Endothelial cell of umbilical vein (primary cell): Measurements from ENCODE around the gene NBL1. TPM values are rescaled to one million over a fixed set of nuclear protein-coding genes. Genes with fewer than 3 reads are reported as not detected.

Experiments
- BruUV-seq: library from RNA; stranded (reverse); fragments of 400-500 nt; replicated peaks from 2 replicates; lab custom pipeline; 2021; lab: Mats Ljungman, UMichigan
- CTCF ChIA-PET: fragments of 300-600, 350-600 bp; sonication (Branson Sonifier 250); formaldehyde crosslinking; loops from one replicate; lab custom pipeline; 2021; ENCODE audit warnings: antibody characterized with exemption, inconsistent platforms; lab: Charles Lee
- POLR2A ChIA-PET: fragments of 300-600, 350-600 bp; sonication (Branson Sonifier 250); formaldehyde crosslinking; loops from one replicate; lab custom pipeline; 2021; ENCODE audit warnings: antibody characterized with exemption, inconsistent platforms; lab: Charles Lee
- DNase-seq: peaks from one replicate; pipeline ENCODE4 v3.0.0-alpha.2; 2011; ENCODE audit warnings: low read depth, low spot score
- FAIRE-seq: peaks from 2 replicates; lab custom pipeline; 2011; peaks lifted over from hg19 to GRCh38; lab: Jason Lieb, UNC
- H2AFZ ChIP-seq: 2 replicates; pipeline ENCODE4 v1.6.0; 2012; ENCODE audit warnings: low read depth, low read length, control low read depth, inconsistent platforms
- H3K27ac ChIP-seq: 2 replicates; pipeline ENCODE4 v1.5.1; 2011; ENCODE audit warnings: low read depth, mild to moderate bottlenecking, control low read depth, low read length, moderate library complexity; ENCODE audit not compliant: insufficient read depth
- H3K27me3 ChIP-seq, 2 experiments: 2 replicates each; pipeline versions ENCODE4 v1.6.0 to v1.6.1; 2011; ENCODE audit warnings: low read length in 2 of 2, mixed read lengths in 1 of 2; ENCODE audit not compliant: control insufficient read depth in 2 of 2, insufficient read depth in 2 of 2
- H3K36me3 ChIP-seq, 2 experiments: 2 replicates in 1 of 2; 3 replicates in 1 of 2; pipeline ENCODE4 v1.5.1; 2011; ENCODE audit warnings: low read length in 2 of 2, mild to moderate bottlenecking in 1 of 2, moderate library complexity in 1 of 2; ENCODE audit not compliant: control insufficient read depth in 2 of 2, insufficient read depth in 2 of 2; ENCODE audit errors: extremely low read depth in 1 of 2
- H3K4me1 ChIP-seq: 3 replicates; pipeline ENCODE4 v1.5.1; 2011; ENCODE audit warnings: mild to moderate bottlenecking, low read length; ENCODE audit not compliant: control insufficient read depth, insufficient read depth; ENCODE audit errors: extremely low read depth
- H3K4me2 ChIP-seq: 2 replicates; pipeline ENCODE4 v1.6.1; 2011; ENCODE audit warnings: low read length, control low read depth, mixed read lengths; ENCODE audit not compliant: insufficient read depth
- H3K4me3 ChIP-seq, 3 experiments: fragments of 200-600 bp in 1 of 3; sonication (generic), shearing (Covaris generic) in 1 of 3; replicated peaks in 1 of 3; 2 replicates each; pipeline ENCODE4 v1.5.1; 2011 to 2016; ENCODE audit warnings: control low read depth in 3 of 3, low read length in 3 of 3, mild to moderate bottlenecking in 2 of 3, inconsistent platforms in 1 of 3, low read depth in 1 of 3, moderate library complexity in 1 of 3; ENCODE audit not compliant: insufficient read depth in 1 of 3
- H3K79me2 ChIP-seq: 2 replicates; pipeline ENCODE4 v1.6.0; 2012; ENCODE audit warnings: low read length, inconsistent platforms; ENCODE audit not compliant: control insufficient read depth, insufficient read depth
- H3K9ac ChIP-seq: replicated peaks from 2 replicates; pipeline ENCODE3; 2011; ENCODE audit warnings: low read length, control low read depth; ENCODE audit not compliant: insufficient read depth; ENCODE audit errors: extremely low read depth
- H3K9me1 ChIP-seq: replicated peaks from 3 replicates; pipeline ENCODE4 v1.6.0; 2011; ENCODE audit warnings: mild to moderate bottlenecking, low read length; ENCODE audit not compliant: control insufficient read depth, insufficient read depth; ENCODE audit errors: extremely low read depth
- H3K9me3 ChIP-seq: replicated peaks from 2 replicates; pipeline ENCODE4 v1.5.1; 2012; ENCODE audit warnings: low read length, inconsistent platforms; ENCODE audit not compliant: control insufficient read depth, insufficient read depth
- H4K20me1 ChIP-seq: replicated peaks from 2 replicates; pipeline ENCODE3; 2011; ENCODE audit warnings: mild to moderate bottlenecking, low read length; ENCODE audit not compliant: control insufficient read depth, insufficient read depth; ENCODE audit errors: extremely low read depth
- EZH2 ChIP-seq: IDR thresholded peaks from 2 replicates; pipeline ENCODE4 v1.6.1; 2012; ENCODE audit warnings: borderline replicate concordance, low read depth, mild to moderate bottlenecking, moderate library complexity, low read length, inconsistent platforms; ENCODE audit not compliant: severe bottlenecking
- FOS ChIP-seq: IDR thresholded peaks from 2 replicates; pipeline ENCODE4 v1.6.1; 2011; ENCODE audit warnings: mild to moderate bottlenecking, low read length, moderate library complexity, borderline replicate concordance; ENCODE audit not compliant: insufficient read depth
- GATA2 ChIP-seq: IDR thresholded peaks from 2 replicates; pipeline ENCODE4 v1.7.0; 2011; ENCODE audit warnings: low read depth, mild to moderate bottlenecking, moderate library complexity, mixed read lengths, low read length; ENCODE audit not compliant: insufficient read length, insufficient read depth
- JUN ChIP-seq: IDR thresholded peaks from 2 replicates; pipeline ENCODE4 v1.6.1; 2011; ENCODE audit warnings: borderline replicate concordance, low read depth; ENCODE audit not compliant: insufficient read length, insufficient read depth
- MYC ChIP-seq: IDR thresholded peaks from one replicate; pipeline ENCODE4 v1.6.1; 2011; ENCODE audit warnings: mild to moderate bottlenecking, low read depth, low read length
- POLR2A ChIP-seq: IDR thresholded peaks from 2 replicates; pipeline ENCODE4 v1.6.1; 2012; ENCODE audit warnings: low read depth, mild to moderate bottlenecking, control low read depth, low read length
- POLR2AphosphoS5 ChIP-seq: IDR thresholded peaks from 2 replicates; pipeline ENCODE4 v1.6.1; 2012; ENCODE audit warnings: low read depth, mild to moderate bottlenecking, control low read depth, low read length, moderate library complexity; ENCODE audit not compliant: insufficient read depth
- dilution Hi-C: fragments of 300-500 bp; cut with MboI; formaldehyde crosslinking; loops from one replicate; pipeline ENCODE4 v1.15.0; 2019; ENCODE audit warnings: low sequenced_read_pairs; ENCODE audit not compliant: extremely low pct_ligation_motif_present
- intact Hi-C: fragments of 100-400 bp; cut with micrococcal nuclease; formaldehyde crosslinking; loops from one replicate; pipeline ENCODE4 v1.10.0; 2022
- polyA plus RNA-seq, 4 experiments: library from polyadenylated mRNA; depleted of rRNA in 3 of 4; stranded (reverse) in 3 of 4; unstranded in 1 of 4; fragments of >200 nt; gene quantifications; 2 replicates each; pipeline versions ENCODE4 v1.2.1 to v1.2.3, GENCODE V29; 2011 to 2012; ENCODE audit warnings: missing spikeins in 1 of 4
- total RNA-seq: library from RNA; stranded (reverse); gene quantifications from 2 replicates; pipeline ENCODE4 v1.2.3, GENCODE V29; 2021
- TF ChIP-seq, protein P1 (sequence below): IDR thresholded peaks from 2 replicates; pipeline ENCODE4 v1.6.1; 2011; ENCODE audit not compliant: insufficient read depth, insufficient read length
- TF ChIP-seq, protein P2 (sequence below), 2 donors: IDR thresholded peaks; 1 replicate in 1 of 2; 2 replicates in 1 of 2; pipeline ENCODE4 v1.5.1; 2011; ENCODE audit warnings: low read length in 2 of 2, mild to moderate bottlenecking in 2 of 2, moderate library complexity in 2 of 2, control low read depth in 1 of 2, inconsistent platforms in 1 of 2, low read depth in 1 of 2; ENCODE audit not compliant: insufficient read depth in 1 of 2; ENCODE audit errors: extremely low read depth in 1 of 2

NBL1 gene
- total and polyA plus RNA-seq, 2 donors (not counting 3 experiments of a cell fraction or from before 2014, with no cell fraction given) = 36.2 to 40.5 TPM

DNA sequence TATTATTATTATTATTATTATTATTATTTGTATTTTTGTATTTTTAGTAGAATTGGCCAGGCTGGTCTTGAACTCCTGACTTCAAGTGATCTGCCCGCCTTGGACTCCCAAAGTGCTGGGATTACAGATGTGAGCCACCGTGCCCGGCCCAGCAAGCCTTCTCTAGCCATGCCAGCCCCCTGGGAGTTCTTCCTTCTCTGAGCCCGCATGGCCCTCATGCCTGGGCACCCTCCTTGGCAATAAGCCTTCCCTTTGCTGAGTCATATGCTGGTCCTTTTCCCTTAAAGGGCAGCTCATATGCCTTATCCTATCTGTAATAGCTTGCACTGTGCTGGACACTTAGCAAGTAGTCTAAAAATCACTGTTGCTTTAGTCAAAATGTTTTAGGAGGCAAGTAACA is 8.5 kb upstream of the NBL1 start:
- H3K9ac ChIP-seq = no peak overlapping the region
- POLR2A ChIA-PET = interaction anchor here (0.6 kb wide), 1 partner anchor 39 kb away, joined by 3 read pairs; a partner anchor contains a TSS
- no peaks in the 10 kb centered on the region for H3K9me3 ChIP-seq
- H3K9me1 ChIP-seq = no peaks in the 10 kb centered on the region
- no peaks in the 10 kb centered on the region for H3K27me3 ChIP-seq
- dilution Hi-C loops = loop anchor here (25.0 kb wide), 1 partner anchor 223 kb away; no protein-coding TSS in a partner anchor
- no peaks in the 10 kb centered on the region for H3K4me1 ChIP-seq
- H3K79me2 ChIP-seq = no peaks in the 10 kb centered on the region
- no peak for TF ChIP-seq JUN
- no peak for TF ChIP-seq POLR2AphosphoS5
- TF ChIP-seq, protein P1, sequence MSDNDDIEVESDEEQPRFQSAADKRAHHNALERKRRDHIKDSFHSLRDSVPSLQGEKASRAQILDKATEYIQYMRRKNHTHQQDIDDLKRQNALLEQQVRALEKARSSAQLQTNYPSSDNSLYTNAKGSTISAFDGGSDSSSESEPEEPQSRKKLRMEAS = no peak
- TF ChIP-seq, protein P2, sequence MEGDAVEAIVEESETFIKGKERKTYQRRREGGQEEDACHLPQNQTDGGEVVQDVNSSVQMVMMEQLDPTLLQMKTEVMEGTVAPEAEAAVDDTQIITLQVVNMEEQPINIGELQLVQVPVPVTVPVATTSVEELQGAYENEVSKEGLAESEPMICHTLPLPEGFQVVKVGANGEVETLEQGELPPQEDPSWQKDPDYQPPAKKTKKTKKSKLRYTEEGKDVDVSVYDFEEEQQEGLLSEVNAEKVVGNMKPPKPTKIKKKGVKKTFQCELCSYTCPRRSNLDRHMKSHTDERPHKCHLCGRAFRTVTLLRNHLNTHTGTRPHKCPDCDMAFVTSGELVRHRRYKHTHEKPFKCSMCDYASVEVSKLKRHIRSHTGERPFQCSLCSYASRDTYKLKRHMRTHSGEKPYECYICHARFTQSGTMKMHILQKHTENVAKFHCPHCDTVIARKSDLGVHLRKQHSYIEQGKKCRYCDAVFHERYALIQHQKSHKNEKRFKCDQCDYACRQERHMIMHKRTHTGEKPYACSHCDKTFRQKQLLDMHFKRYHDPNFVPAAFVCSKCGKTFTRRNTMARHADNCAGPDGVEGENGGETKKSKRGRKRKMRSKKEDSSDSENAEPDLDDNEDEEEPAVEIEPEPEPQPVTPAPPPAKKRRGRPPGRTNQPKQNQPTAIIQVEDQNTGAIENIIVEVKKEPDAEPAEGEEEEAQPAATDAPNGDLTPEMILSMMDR (IDR thresholded peaks at IDR 0.05; ENCODE audit: extremely low read depth in 1 of 2, insufficient read depth in 1 of 2, low read depth in 1 of 2, low read length in 2 of 2) = no peak
- no peak for TF ChIP-seq MYC
- TF ChIP-seq GATA2 = no peak
- TF ChIP-seq EZH2 = no peak
- no peak for TF ChIP-seq FOS
- no peak for TF ChIP-seq POLR2A
- H3K4me3 ChIP-seq = no peak overlapping the region
- H3K36me3 ChIP-seq = no peaks in the 10 kb centered on the region
- DNase-seq (no peak), FAIRE-seq (peak; percentile 28)
- H3K27ac ChIP-seq = no peak overlapping the region
- CTCF ChIA-PET = interaction anchor here (0.8 to 0.9 kb wide), 3 partner anchors 10 to 244 kb away, joined by 3 to 4 read pairs (median 3); no protein-coding TSS in a partner anchor
- intact Hi-C loops = no loop called here
- no peak overlapping the region for H2AFZ ChIP-seq
- no TSS peak for BruUV-seq
- H4K20me1 ChIP-seq = no peaks in the 10 kb centered on the region
- no peak overlapping the region for H3K4me2 ChIP-seq
